ENCODE measurements around the gene DDX20. TPM values are rescaled to one million over a fixed set of nuclear protein-coding genes. Genes with fewer than 3 reads are reported as not detected.

Gene DDX20
- total RNA-seq, 1 donor from 2014 or later, result 15.4 TPM

- Mint-ChIP-seq H3K27me3 (ENCODE audit: low read depth, unreplicated experiment) (peaks cover 21% of the 10 kb centered on the region), H3K4me1 (ENCODE audit: low read depth, unreplicated experiment) (no peaks in the 10 kb centered on the region), H3K4me3 (ENCODE audit: unreplicated experiment) (no peak overlapping the region), H3K9me3 (ENCODE audit: unreplicated experiment) (no peaks in the 10 kb centered on the region), H3K36me3 (ENCODE audit: low read depth, unreplicated experiment) (no peaks in the 10 kb centered on the region), H3K27ac (ENCODE audit: unreplicated experiment) (no peak overlapping the region)
- H3K9ac ChIP-seq (ENCODE audit: low read length), result no peak overlapping the region
- no peak for FAIRE-seq
- no peaks in the 10 kb centered on the region for H3K27me3 ChIP-seq (ENCODE audit: insufficient read depth, low read length)
- H2AFZ ChIP-seq (ENCODE audit: low read depth, low read length), result no peak overlapping the region
- H3K4me2 ChIP-seq (ENCODE audit: low read length), result no peak overlapping the region
- no peaks in the 10 kb centered on the region for H3K9me3 ChIP-seq (ENCODE audit: insufficient read depth, low read depth, low read length)
- no peak for DNase-seq (ENCODE audit: low read depth)
- no peaks in the 10 kb centered on the region for H4K20me1 ChIP-seq (ENCODE audit: insufficient read depth, low read length)
- H3K27ac ChIP-seq (ENCODE audit: low read depth, low read length), result no peak overlapping the region
- H3K79me2 ChIP-seq (ENCODE audit: insufficient read depth, low read length), result no peaks in the 10 kb centered on the region
- no peaks in the 10 kb centered on the region for H3K36me3 ChIP-seq (ENCODE audit: insufficient read depth, low read length)
- no peaks in the 10 kb centered on the region for H3K4me1 ChIP-seq (ENCODE audit: insufficient read depth, low read length)
- no peak overlapping the region for H3K4me3 ChIP-seq (ENCODE audit: insufficient read depth, low read depth, low read length)
- no peak for TF ChIP-seq EZH2 (IDR thresholded peaks at IDR 0.05; ENCODE audit: insufficient read depth, low read length)
- TF ChIP-seq, protein P1, sequence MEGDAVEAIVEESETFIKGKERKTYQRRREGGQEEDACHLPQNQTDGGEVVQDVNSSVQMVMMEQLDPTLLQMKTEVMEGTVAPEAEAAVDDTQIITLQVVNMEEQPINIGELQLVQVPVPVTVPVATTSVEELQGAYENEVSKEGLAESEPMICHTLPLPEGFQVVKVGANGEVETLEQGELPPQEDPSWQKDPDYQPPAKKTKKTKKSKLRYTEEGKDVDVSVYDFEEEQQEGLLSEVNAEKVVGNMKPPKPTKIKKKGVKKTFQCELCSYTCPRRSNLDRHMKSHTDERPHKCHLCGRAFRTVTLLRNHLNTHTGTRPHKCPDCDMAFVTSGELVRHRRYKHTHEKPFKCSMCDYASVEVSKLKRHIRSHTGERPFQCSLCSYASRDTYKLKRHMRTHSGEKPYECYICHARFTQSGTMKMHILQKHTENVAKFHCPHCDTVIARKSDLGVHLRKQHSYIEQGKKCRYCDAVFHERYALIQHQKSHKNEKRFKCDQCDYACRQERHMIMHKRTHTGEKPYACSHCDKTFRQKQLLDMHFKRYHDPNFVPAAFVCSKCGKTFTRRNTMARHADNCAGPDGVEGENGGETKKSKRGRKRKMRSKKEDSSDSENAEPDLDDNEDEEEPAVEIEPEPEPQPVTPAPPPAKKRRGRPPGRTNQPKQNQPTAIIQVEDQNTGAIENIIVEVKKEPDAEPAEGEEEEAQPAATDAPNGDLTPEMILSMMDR (IDR thresholded peaks at IDR 0.05; ENCODE audit: insufficient read depth, low read depth, low read length), result no peak
Observed at GRCh38 chr1:111801071-111801850, 45.6 kb downstream of the DDX20 start.

DNA sequence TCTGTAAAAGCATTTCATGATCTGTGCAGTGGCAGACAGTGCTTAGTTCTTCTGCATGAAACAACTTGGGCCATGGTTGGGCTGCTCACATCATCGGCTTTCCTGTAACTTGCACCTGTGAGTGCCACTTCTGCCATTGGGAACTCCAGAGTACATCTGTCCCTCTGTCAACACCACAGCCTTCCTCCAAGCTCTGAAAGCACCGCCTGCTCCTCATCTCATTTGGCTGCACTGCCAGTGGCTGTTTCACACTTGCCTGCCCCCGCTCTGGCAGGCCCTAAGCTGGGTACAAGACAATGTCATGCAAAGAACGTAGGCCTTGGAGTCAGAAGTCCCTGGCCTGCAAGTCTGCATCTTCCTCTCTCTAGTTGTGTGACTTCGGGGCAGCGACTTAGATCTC, 46.4 kb downstream of the DDX20 start:
- Histone ChIP-seq H2AFZ (ENCODE audit: low read depth, low read length) (no peak overlapping the region), H3K9me3 (ENCODE audit: insufficient read depth, low read depth, low read length) (no peaks in the 10 kb centered on the region), H3K4me2 (ENCODE audit: low read length) (no peak overlapping the region), H3K27me3 (ENCODE audit: insufficient read depth, low read length) (no peaks in the 10 kb centered on the region), H4K20me1 (ENCODE audit: insufficient read depth, low read length) (no peaks in the 10 kb centered on the region), H3K27ac (ENCODE audit: low read depth, low read length) (no peak overlapping the region), H3K79me2 (ENCODE audit: insufficient read depth, low read length) (no peaks in the 10 kb centered on the region), H3K9ac (ENCODE audit: low read length) (no peak overlapping the region), H3K4me3 (ENCODE audit: insufficient read depth, low read depth, low read length) (no peak overlapping the region), H3K36me3 (ENCODE audit: insufficient read depth, low read length) (no peaks in the 10 kb centered on the region), H3K4me1 (ENCODE audit: insufficient read depth, low read length) (no peaks in the 10 kb centered on the region)
- H3K9me3 Mint-ChIP-seq (ENCODE audit: unreplicated experiment), result no peaks in the 10 kb centered on the region
- DNase-seq (ENCODE audit: low read depth) (no peak), FAIRE-seq (no peak)
- no peak overlapping the region for H3K4me3 Mint-ChIP-seq (ENCODE audit: unreplicated experiment)
- TF ChIP-seq, protein P1 (IDR thresholded peaks at IDR 0.05; ENCODE audit: insufficient read depth, low read depth, low read length), result no peak
- no peak for TF ChIP-seq EZH2 (IDR thresholded peaks at IDR 0.05; ENCODE audit: insufficient read depth, low read length)
- H3K27me3 Mint-ChIP-seq (ENCODE audit: low read depth, unreplicated experiment), result peaks cover 21% of the 10 kb centered on the region
- no peaks in the 10 kb centered on the region for H3K36me3 Mint-ChIP-seq (ENCODE audit: low read depth, unreplicated experiment)
- no peak overlapping the region for H3K27ac Mint-ChIP-seq (ENCODE audit: unreplicated experiment)
- no peaks in the 10 kb centered on the region for H3K4me1 Mint-ChIP-seq (ENCODE audit: low read depth, unreplicated experiment)

GRCh38 chr1:111802984-111803383, 47.3 kb downstream of the DDX20 start:
- Mint-ChIP-seq H3K9me3 (ENCODE audit: unreplicated experiment) (no peaks in the 10 kb centered on the region), H3K27me3 (ENCODE audit: low read depth, unreplicated experiment) (peaks cover 21% of the 10 kb centered on the region), H3K4me1 (ENCODE audit: low read depth, unreplicated experiment) (no peaks in the 10 kb centered on the region), H3K4me3 (ENCODE audit: unreplicated experiment) (no peak overlapping the region), H3K36me3 (ENCODE audit: low read depth, unreplicated experiment) (no peaks in the 10 kb centered on the region), H3K27ac (ENCODE audit: unreplicated experiment) (no peak overlapping the region)
- H3K27ac ChIP-seq (ENCODE audit: low read depth, low read length), result no peak overlapping the region
- H3K4me2 ChIP-seq (ENCODE audit: low read length), result no peak overlapping the region
- H3K36me3 ChIP-seq (ENCODE audit: insufficient read depth, low read length), result no peaks in the 10 kb centered on the region
- TF ChIP-seq, protein P1 (IDR thresholded peaks at IDR 0.05; ENCODE audit: insufficient read depth, low read depth, low read length), result no peak
- TF ChIP-seq EZH2 (IDR thresholded peaks at IDR 0.05; ENCODE audit: insufficient read depth, low read length), result no peak
- no peaks in the 10 kb centered on the region for H3K79me2 ChIP-seq (ENCODE audit: insufficient read depth, low read length)
- H3K4me3 ChIP-seq (ENCODE audit: insufficient read depth, low read depth, low read length), result no peak overlapping the region
- H2AFZ ChIP-seq (ENCODE audit: low read depth, low read length), result no peak overlapping the region
- H3K9me3 ChIP-seq (ENCODE audit: insufficient read depth, low read depth, low read length), result no peaks in the 10 kb centered on the region
- H3K27me3 ChIP-seq (ENCODE audit: insufficient read depth, low read length), result no peaks in the 10 kb centered on the region
- no peak overlapping the region for H3K9ac ChIP-seq (ENCODE audit: low read length)
- FAIRE-seq (no peak), DNase-seq (ENCODE audit: low read depth) (no peak)
- no peaks in the 10 kb centered on the region for H3K4me1 ChIP-seq (ENCODE audit: insufficient read depth, low read length)
- no peaks in the 10 kb centered on the region for H4K20me1 ChIP-seq (ENCODE audit: insufficient read depth, low read length)

All from astrocyte (in vitro differentiated cells and primary cell).